GM19193 (cell line): ENCODE data around the gene ANO10.

Experiments used
- POLR2A ChIP-seq: IDR thresholded peaks from 4 replicates; pipeline ENCODE4 v1.6.1; 2011; ENCODE audit not compliant: insufficient read depth, insufficient read length; ENCODE audit errors: extremely low read depth

ANO10 gene

GRCh38 chr3:43584043-43584826 lies 37.6 kb downstream of the ANO10 start:
- no peak for TF ChIP-seq POLR2A

- TF ChIP-seq POLR2A: no peak
These were observed 38.3 kb downstream of the ANO10 start for GRCh38 chr3:43583481-43583880.

- TF ChIP-seq POLR2A: no peak
These were observed 38.9 kb downstream of the ANO10 start for GRCh38 chr3:43582866-43583265.

DNA sequence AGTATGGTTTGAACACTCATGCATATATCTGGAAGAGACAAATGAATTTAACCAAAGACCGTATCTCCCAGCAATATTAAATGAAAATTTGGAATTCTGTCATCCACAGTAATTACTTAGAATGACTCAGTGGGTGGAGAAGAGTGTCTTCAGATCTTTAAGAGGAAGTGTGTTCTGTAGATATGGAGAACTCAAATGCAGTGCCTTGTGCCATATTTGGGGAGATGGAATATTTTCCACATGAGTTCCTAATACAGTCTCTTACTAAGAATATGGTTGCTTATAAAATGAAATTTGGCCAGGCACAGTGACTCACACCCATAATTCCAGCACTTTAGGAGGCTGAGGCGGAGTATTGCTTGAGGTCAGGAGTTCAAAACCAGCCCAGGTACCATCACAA lies 40.5 kb downstream of the ANO10 start:
- TF ChIP-seq POLR2A: no peak

DNA sequence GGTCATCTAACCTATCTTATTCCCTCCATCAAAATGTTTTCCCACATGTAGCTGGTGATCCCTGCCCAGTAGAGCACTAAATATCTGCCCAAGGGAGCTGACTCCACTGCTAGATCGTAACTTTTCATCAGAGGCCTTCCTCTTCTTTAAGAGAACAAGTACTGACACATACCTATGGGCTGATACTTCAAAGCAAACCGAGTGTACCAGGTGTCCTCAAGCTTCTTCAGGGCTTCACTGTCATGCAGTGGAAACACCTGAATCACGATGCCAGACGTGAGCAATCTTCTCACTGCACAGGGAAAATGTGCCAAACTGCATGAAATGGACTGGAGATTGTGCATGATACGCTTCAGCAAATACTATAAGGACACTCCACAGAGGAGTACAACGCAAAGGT lies 41.6 kb downstream of the ANO10 start:
- no peak for TF ChIP-seq POLR2A

GRCh38 chr3:43573576-43573975 lies 48.2 kb downstream of the ANO10 start:
- no peak for TF ChIP-seq POLR2A

DNA sequence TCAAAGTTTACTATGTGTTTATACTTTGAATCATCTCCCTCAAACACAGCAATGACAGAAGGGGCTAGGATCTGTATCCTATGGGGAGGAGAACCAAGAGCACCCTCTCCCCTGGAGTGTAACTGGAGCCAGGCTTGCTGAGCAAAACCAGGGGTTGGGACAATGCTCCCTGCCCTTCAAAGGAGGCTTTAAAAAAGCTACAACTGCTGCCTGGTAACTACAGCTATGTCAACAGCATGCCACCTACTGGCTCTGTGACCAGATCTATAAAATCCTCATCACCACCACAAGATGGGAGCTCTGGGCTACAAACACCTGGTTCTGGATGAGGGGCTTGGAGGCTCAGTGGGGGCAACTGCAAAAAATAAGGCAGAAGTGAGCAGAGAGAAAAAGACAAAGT lies 61.9 kb downstream of the ANO10 start:
- TF ChIP-seq POLR2A: no peak

DNA sequence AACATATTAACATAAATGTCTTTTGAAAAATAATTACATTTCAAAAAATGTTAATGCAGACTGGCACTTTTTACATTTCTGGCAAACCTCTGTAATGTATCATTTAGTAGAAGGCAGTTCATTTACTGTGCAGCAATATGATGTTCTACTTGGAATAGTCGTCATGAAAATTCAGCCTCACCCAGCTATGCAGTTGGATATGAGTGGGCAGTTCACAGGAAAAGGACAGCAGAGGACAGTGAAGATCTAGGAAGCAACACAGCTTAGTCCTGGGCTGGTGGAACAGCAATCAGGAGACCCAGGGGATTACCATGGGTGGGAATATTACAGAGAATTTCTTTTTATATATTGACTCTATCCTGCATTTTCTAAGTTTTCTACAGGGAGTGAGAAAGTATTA lies 63.6 kb downstream of the ANO10 start:
- no peak for TF ChIP-seq POLR2A

DNA sequence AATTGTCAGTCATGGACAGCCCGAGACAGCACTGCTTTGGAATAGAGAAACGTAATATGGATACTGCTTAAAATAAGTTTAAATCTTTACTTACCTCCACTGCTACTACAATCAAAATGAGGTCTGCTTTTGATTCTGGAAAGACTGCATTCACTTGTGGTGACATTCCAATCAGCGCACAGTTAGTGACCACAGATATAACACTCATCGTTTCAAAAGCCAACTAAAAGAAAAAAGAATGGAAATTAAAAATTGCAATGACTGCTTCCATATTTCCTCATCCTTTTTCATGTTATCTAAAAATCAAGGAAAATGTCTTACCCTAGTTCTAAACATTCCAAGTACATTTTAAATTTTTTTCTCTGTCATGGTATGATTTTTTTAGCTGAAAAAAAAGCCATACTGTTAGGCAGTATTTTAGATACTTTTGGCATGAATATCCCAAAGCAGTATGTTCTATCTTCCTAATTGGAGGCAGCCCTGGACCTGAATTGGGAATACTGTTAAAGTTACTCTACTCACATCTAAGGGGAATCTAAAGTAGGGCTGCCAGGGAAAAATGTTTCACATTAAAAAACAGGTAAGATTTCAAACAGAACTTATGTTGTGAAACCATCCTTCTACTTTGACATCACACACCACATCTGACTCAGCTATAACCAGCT lies 72.1 kb downstream of the ANO10 start:
- no peak for TF ChIP-seq POLR2A

DNA sequence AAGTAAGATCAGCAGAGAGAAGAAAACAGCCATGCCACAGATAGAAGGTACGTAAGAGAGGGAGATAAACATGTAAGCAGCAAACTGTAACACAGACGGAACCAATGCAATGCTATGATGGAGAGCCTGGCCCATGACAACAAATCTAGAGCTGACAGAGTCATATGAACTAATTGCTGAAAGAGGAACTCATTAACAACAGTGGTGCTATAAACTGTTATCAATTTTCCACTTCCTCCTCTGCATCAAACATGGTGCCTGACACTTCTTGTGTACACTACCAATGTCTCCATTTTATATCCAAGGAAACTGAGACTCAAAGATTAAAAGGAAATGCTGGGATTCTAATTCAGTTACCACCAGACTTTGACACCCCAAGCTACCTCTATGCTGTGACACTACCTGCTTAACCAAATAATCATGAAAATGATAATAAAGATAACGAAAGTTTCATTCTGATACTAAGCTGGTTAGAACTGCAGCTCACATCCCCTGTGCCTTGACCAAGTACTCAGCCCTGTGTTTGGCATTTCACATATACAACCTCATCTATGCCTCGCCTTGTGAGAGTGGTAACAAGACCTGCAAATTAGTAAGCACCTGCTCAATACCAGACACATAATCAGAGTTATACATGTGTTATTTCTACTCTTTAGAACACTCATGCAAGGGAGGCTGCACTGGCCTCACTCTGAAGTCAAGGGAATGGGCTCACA lies 79.3 kb downstream of the ANO10 start:
- TF ChIP-seq POLR2A: no peak

DNA sequence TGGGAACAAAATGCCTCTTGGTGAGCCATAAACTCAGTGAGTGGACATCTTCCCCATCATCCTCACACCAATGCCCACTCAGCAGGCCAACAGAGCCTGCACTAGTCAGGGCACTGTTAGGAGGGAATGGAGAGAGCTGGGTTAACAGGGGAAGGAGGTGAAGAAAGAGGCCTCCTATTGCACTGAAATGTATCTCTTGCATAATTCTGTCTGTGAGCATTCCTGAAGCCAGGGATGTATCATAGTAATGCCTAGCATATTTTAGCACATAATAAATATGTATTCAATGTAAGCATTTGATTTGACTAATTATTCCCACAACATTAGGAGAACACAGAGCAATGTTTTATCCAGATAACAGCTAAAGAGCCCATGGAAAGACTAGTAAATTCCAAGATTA lies 81.2 kb downstream of the ANO10 start:
- TF ChIP-seq POLR2A: no peak

- TF ChIP-seq POLR2A: no peak
These were observed 82.5 kb downstream of the ANO10 start for GRCh38 chr3:43539321-43539720.

- TF ChIP-seq POLR2A: no peak
These were observed 84.6 kb downstream of the ANO10 start for GRCh38 chr3:43537225-43537624.

- TF ChIP-seq POLR2A: no peak
These were observed 87.1 kb downstream of the ANO10 start for GRCh38 chr3:43534675-43535074.

DNA sequence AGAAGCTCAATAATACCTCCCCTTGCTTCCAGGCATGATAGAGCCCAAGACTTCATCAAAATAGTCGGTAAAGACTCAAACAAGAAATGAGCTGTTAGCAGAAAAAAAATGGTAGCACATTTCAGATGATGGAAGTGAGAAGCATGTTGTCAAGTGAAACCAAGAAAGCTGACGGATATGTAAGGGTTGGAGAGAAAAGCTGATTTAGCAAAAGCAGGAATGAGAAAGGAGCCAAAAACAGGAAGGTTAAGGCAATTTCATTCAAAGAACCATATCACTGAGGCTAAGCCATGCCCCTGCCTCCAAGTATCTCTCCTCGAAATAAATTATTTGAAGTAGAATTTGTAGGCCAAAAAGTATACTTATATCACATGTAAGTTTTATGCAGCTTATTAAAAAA lies 88.8 kb downstream of the ANO10 start:
- TF ChIP-seq POLR2A: no peak

GRCh38 chr3:43531835-43532234 lies 90.0 kb downstream of the ANO10 start:
- TF ChIP-seq POLR2A: no peak

- no peak for TF ChIP-seq POLR2A
These were observed 93.2 kb downstream of the ANO10 start for GRCh38 chr3:43528498-43529099.
